Measurements from ENCODE around the gene RASSF5. TPM values are rescaled to one million over a fixed set of nuclear protein-coding genes. Genes with fewer than 3 reads are reported as not detected.
A peak's percentile ranks its signal among the peaks of the same experiment; 100 is the strongest.

RASSF5 gene
- total and polyA plus RNA-seq, 9 of the 15 experiments (the other 6 are each of a cell fraction or from before 2014, with no cell fraction given): 6.1 to 41.0 (median 25.2) TPM

- peak; percentile 92 for TF ChIP-seq SAP30 (IDR thresholded peaks at IDR 0.05; ENCODE audit: borderline replicate concordance, insufficient read depth, low read depth, low read length, poor library complexity, severe bottlenecking)
- TF ChIP-seq CHCHD3 (CRISPR knock-in tag; IDR thresholded peaks at IDR 0.05): no peak
- peak; percentile 53; the same call in 1 of the 2 replicates for TF ChIP-seq HNRNPL (IDR thresholded peaks at IDR 0.05; ENCODE audit: low read depth, low read length)
- no peak for TF ChIP-seq CLOCK (CRISPR knock-in tag; IDR thresholded peaks at IDR 0.05; ENCODE audit: borderline replicate concordance)
- TF ChIP-seq USF1 (CRISPR knock-in tag; IDR thresholded peaks at IDR 0.05): peak; percentile 80
- TF ChIP-seq XRCC3 (IDR thresholded peaks at IDR 0.05): no peak
- TF ChIP-seq PHF20 (IDR thresholded peaks at IDR 0.05; ENCODE audit: partially characterized antibody): peak; percentile 62
- TF ChIP-seq RBM22 (IDR thresholded peaks at IDR 0.05; ENCODE audit: low read depth, low read length, poor library complexity, severe bottlenecking): peak; percentile 95
- TF ChIP-seq CBFA2T3 (IDR thresholded peaks at IDR 0.05): peak; percentile 25; the same call in 1 of the 2 replicates
- no peak for TF ChIP-seq MCM7 (IDR thresholded peaks at IDR 0.05)
- TF ChIP-seq PTTG1 (tag; IDR thresholded peaks at IDR 0.05; ENCODE audit: low read depth): no peak
- no peak for TF ChIP-seq NFE2 (IDR thresholded peaks at IDR 0.05; ENCODE audit: low read depth)
- no peak for TF ChIP-seq GABPB2 (CRISPR knock-in tag; conservative IDR thresholded peaks at IDR 0.05)
- peak; percentile 60; the same call in 1 of the 2 replicates for TF ChIP-seq E2F5 (CRISPR knock-in tag; IDR thresholded peaks at IDR 0.05)
- TF ChIP-seq KDM2B (CRISPR knock-in tag; IDR thresholded peaks at IDR 0.05): peak; percentile 92; the same call in 1 of the 2 replicates
- TF ChIP-seq CHD2 (IDR thresholded peaks at IDR 0.05; ENCODE audit: low read depth, low read length): peak; percentile 42; the same call in 1 of the 2 replicates
- 0 out of 2 replicates have a peak, but pooled peaks have one; percentile 45 for TF ChIP-seq GABPA (tag; conservative IDR thresholded peaks at IDR 0.05; ENCODE audit: low read depth)
- TF ChIP-seq TBL1XR1 (IDR thresholded peaks at IDR 0.05; ENCODE audit: low read length in 2 of 2): peak in 1 of 2 experiments; percentile 7; a peak in 1 of 4 replicates
- no peak for TF ChIP-seq GATA2 (CRISPR knock-in tag; IDR thresholded peaks at IDR 0.05)
- TF ChIP-seq ADNP (tag; IDR thresholded peaks at IDR 0.05): no peak
- no peak for TF ChIP-seq HOXB6 (CRISPR knock-in tag; IDR thresholded peaks at IDR 0.05; ENCODE audit: borderline replicate concordance)
- TF ChIP-seq FOXA3 (CRISPR knock-in tag; conservative IDR thresholded peaks at IDR 0.05 in 1 of 2, IDR thresholded peaks at IDR 0.05 in 1 of 2): peak in 1 of 2 experiments; percentile 51; a peak in 2 of 4 replicates
- TF ChIP-seq OTX1 (CRISPR knock-in tag; IDR thresholded peaks at IDR 0.05): no peak
These were observed 128.0 kb downstream of the RASSF5 start, which contains the start of gene DYRK3 (continued) for GRCh38 chr1:206635080-206635977.

All from K562 (cell line).